ENCODE results near the gene C9orf85. TPM values are rescaled to one million over a fixed set of nuclear protein-coding genes. Genes with fewer than 3 reads are reported as not detected.
"Not testable (repeated sequence)": the region's sequence is repeated elsewhere in the genome, so short reads cannot be mapped to it uniquely, and the experiment has no call there.

Gene C9orf85
- total RNA-seq, 2 donors from 2014 or later: 5.4 to 6.2 TPM

GRCh38 chr9:71975833-71976232, 64.4 kb downstream of the C9orf85 start:
- DNase-seq (no peak), ATAC-seq (no peak)
- Mint-ChIP-seq H3K27me3 (no peaks in the 10 kb centered on the region), H3K27ac (no peak overlapping the region), H3K4me3 (no peak overlapping the region), H3K36me3 (ENCODE audit: low read depth) (peaks cover 2% of the 10 kb centered on the region), H3K4me1 (peaks cover 2% of the 10 kb centered on the region)
- H3K9me3 ChIP-seq (ENCODE audit: control insufficient read depth, low read length, poor library complexity, severe bottlenecking): no peaks in the 10 kb centered on the region

- ATAC-seq (no peak), DNase-seq (no peak)
- H3K27ac Mint-ChIP-seq: no peak overlapping the region
- H3K9me3 ChIP-seq (ENCODE audit: control insufficient read depth, low read length, poor library complexity, severe bottlenecking): no peaks in the 10 kb centered on the region
- no peaks in the 10 kb centered on the region for H3K27me3 Mint-ChIP-seq
- H3K4me3 Mint-ChIP-seq: no peak overlapping the region
- H3K36me3 Mint-ChIP-seq (ENCODE audit: low read depth): peaks cover 2% of the 10 kb centered on the region
- peaks cover 2% of the 10 kb centered on the region for H3K4me1 Mint-ChIP-seq
Measured at GRCh38 chr9:71977003-71977402, 65.6 kb downstream of the C9orf85 start.

- no peak for DNase-seq
- H3K9me3 ChIP-seq (ENCODE audit: control insufficient read depth, low read length, poor library complexity, severe bottlenecking): no peaks in the 10 kb centered on the region
- Mint-ChIP-seq H3K27me3 (no peaks in the 10 kb centered on the region), H3K4me1 (no peaks in the 10 kb centered on the region), H3K27ac (no peak overlapping the region), H3K4me3 (no peak overlapping the region), H3K36me3 (ENCODE audit: low read depth) (peaks cover 3% of the 10 kb centered on the region)
- ATAC-seq: no peak
Measured at GRCh38 chr9:71980266-71981190, 69.1 kb downstream of the C9orf85 start.

- ATAC-seq: no peak
- no peak overlapping the region for H3K4me3 Mint-ChIP-seq
- H3K4me1 Mint-ChIP-seq: no peaks in the 10 kb centered on the region
- peaks cover 3% of the 10 kb centered on the region for H3K36me3 Mint-ChIP-seq (ENCODE audit: low read depth)
- no peak for DNase-seq
- H3K9me3 ChIP-seq (ENCODE audit: control insufficient read depth, low read length, poor library complexity, severe bottlenecking): no peaks in the 10 kb centered on the region
- no peaks in the 10 kb centered on the region for H3K27me3 Mint-ChIP-seq
- H3K27ac Mint-ChIP-seq: no peak overlapping the region
Measured at GRCh38 chr9:71981944-71982343, 70.5 kb downstream of the C9orf85 start.

- Mint-ChIP-seq H3K4me3 (no peak overlapping the region), H3K4me1 (no peaks in the 10 kb centered on the region), H3K27me3 (no peaks in the 10 kb centered on the region), H3K27ac (no peak overlapping the region), H3K36me3 (ENCODE audit: low read depth) (peaks cover 3% of the 10 kb centered on the region)
- H3K9me3 ChIP-seq (ENCODE audit: control insufficient read depth, low read length, poor library complexity, severe bottlenecking): no peaks in the 10 kb centered on the region
- ATAC-seq: no peak
- no peak for DNase-seq
Measured at GRCh38 chr9:71984403-71984802, 73.0 kb downstream of the C9orf85 start.

- H3K9me3 ChIP-seq (ENCODE audit: control insufficient read depth, low read length, poor library complexity, severe bottlenecking): no peaks in the 10 kb centered on the region
- H3K4me3 Mint-ChIP-seq: no peak overlapping the region
- H3K36me3 Mint-ChIP-seq (ENCODE audit: low read depth): peaks cover 3% of the 10 kb centered on the region
- DNase-seq (no peak), ATAC-seq (no peak)
- H3K4me1 Mint-ChIP-seq: no peaks in the 10 kb centered on the region
- no peaks in the 10 kb centered on the region for H3K27me3 Mint-ChIP-seq
- H3K27ac Mint-ChIP-seq: no peak overlapping the region
Measured at GRCh38 chr9:71984831-71985281, 73.4 kb downstream of the C9orf85 start.

- Mint-ChIP-seq H3K27me3 (no peaks in the 10 kb centered on the region), H3K27ac (no peak overlapping the region), H3K4me3 (no peak overlapping the region), H3K36me3 (ENCODE audit: low read depth) (peaks cover 3% of the 10 kb centered on the region), H3K4me1 (no peaks in the 10 kb centered on the region)
- DNase-seq (no peak), ATAC-seq (no peak)
- no peaks in the 10 kb centered on the region for H3K9me3 ChIP-seq (ENCODE audit: control insufficient read depth, low read length, poor library complexity, severe bottlenecking)
Measured at GRCh38 chr9:71985297-71985911, 74.0 kb downstream of the C9orf85 start.

- Mint-ChIP-seq H3K4me1 (no peaks in the 10 kb centered on the region), H3K4me3 (no peak overlapping the region), H3K27ac (no peak overlapping the region), H3K36me3 (ENCODE audit: low read depth) (peaks cover 3% of the 10 kb centered on the region), H3K27me3 (no peaks in the 10 kb centered on the region)
- ATAC-seq: no peak
- H3K9me3 ChIP-seq (ENCODE audit: control insufficient read depth, low read length, poor library complexity, severe bottlenecking): no peaks in the 10 kb centered on the region
- DNase-seq: no peak
Measured at GRCh38 chr9:71986900-71987299, 75.5 kb downstream of the C9orf85 start.

GRCh38 chr9:71987471-71988371, 76.3 kb downstream of the C9orf85 start:
- no peak for DNase-seq
- Mint-ChIP-seq H3K4me1 (no peaks in the 10 kb centered on the region), H3K27ac (no peak overlapping the region), H3K36me3 (ENCODE audit: low read depth) (peaks cover 3% of the 10 kb centered on the region), H3K4me3 (no peak overlapping the region), H3K27me3 (no peaks in the 10 kb centered on the region)
- no peak for ATAC-seq
- no peaks in the 10 kb centered on the region for H3K9me3 ChIP-seq (ENCODE audit: control insufficient read depth, low read length, poor library complexity, severe bottlenecking)

- Mint-ChIP-seq H3K4me1 (no peaks in the 10 kb centered on the region), H3K27me3 (no peaks in the 10 kb centered on the region), H3K27ac (no peak overlapping the region), H3K4me3 (no peak overlapping the region), H3K36me3 (ENCODE audit: low read depth) (no peaks in the 10 kb centered on the region)
- no peak for DNase-seq
- ATAC-seq: peak; percentile 30
- no peaks in the 10 kb centered on the region for H3K9me3 ChIP-seq (ENCODE audit: control insufficient read depth, low read length, poor library complexity, severe bottlenecking)
Measured at GRCh38 chr9:71990466-71990865, 79.0 kb downstream of the C9orf85 start.

- no peak for ATAC-seq
Measured at GRCh38 chr9:72005451-72005850, 94.0 kb downstream of the C9orf85 start.

GRCh38 chr9:72006501-72006900, 95.1 kb downstream of the C9orf85 start:
- no peak for DNase-seq
- Mint-ChIP-seq H3K36me3 (ENCODE audit: low read depth) (no peaks in the 10 kb centered on the region), H3K4me3 (no peak overlapping the region), H3K27me3 (no peaks in the 10 kb centered on the region), H3K4me1 (no peaks in the 10 kb centered on the region), H3K27ac (no peak overlapping the region)
- ATAC-seq: no peak
- no peaks in the 10 kb centered on the region for H3K9me3 ChIP-seq (ENCODE audit: control insufficient read depth, low read length, poor library complexity, severe bottlenecking)

More at GRCh38 chr9:72005451-72005850, 94.0 kb downstream of the C9orf85 start:
- DNase-seq: no peak
- Mint-ChIP-seq H3K4me1 (no peaks in the 10 kb centered on the region), H3K27me3 (no peaks in the 10 kb centered on the region), H3K36me3 (ENCODE audit: low read depth) (no peaks in the 10 kb centered on the region), H3K27ac (no peak overlapping the region), H3K4me3 (no peak overlapping the region)
- no peaks in the 10 kb centered on the region for H3K9me3 ChIP-seq (ENCODE audit: control insufficient read depth, low read length, poor library complexity, severe bottlenecking)

GRCh38 chr9:72007726-72008125, 96.3 kb downstream of the C9orf85 start:
- not testable (repeated sequence) for H3K27me3 Mint-ChIP-seq; H3K27ac Mint-ChIP-seq; ATAC-seq; H3K4me1 Mint-ChIP-seq; H3K4me3 Mint-ChIP-seq; H3K9me3 ChIP-seq (ENCODE audit: control insufficient read depth, low read length, poor library complexity, severe bottlenecking); DNase-seq; H3K36me3 Mint-ChIP-seq (ENCODE audit: low read depth)
